Peyer's patch (tissue), 4 donors: Measurements from ENCODE around the gene DNMBP. TPM values are rescaled to one million over a fixed set of nuclear protein-coding genes. Genes with fewer than 3 reads are reported as not detected.

ENCODE experiments used
- DNase-seq, 3 donors: peaks; one replicate each; pipeline ENCODE4 v3.0.0-alpha.2; 2017 to 2019
- H3K27ac ChIP-seq, 4 donors: fragments of 200-600 bp; sonication (generic); one replicate each; pipeline ENCODE4 v1.5.1; 2016 to 2019
- H3K27me3 ChIP-seq, 2 donors: fragments of 200-600 bp; sonication (generic); one replicate each; pipeline ENCODE4 v1.5.1; 2019
- H3K36me3 ChIP-seq, 3 donors: fragments of 200-600 bp; sonication (generic); one replicate each; pipeline ENCODE4 v1.5.1; 2016 to 2019
- H3K4me1 ChIP-seq, 4 donors: fragments of 200-600 bp; sonication (generic); one replicate each; pipeline ENCODE4 v1.5.1; 2016 to 2019
- H3K4me3 ChIP-seq, 4 donors: fragments of 200-600 bp; sonication (generic); 1 replicate in 3 of 4; 2 replicates in 1 of 4; pipeline ENCODE4 v1.5.1; 2016 to 2019; ENCODE audit warnings: mild to moderate bottlenecking in 1 of 4
- H3K9me3 ChIP-seq, 4 donors: fragments of 200-600 bp; sonication (generic); one replicate each; pipeline ENCODE4 v1.5.1; 2016 to 2019; ENCODE audit warnings: mild to moderate bottlenecking in 1 of 4
- POLR2A ChIP-seq, 2 donors: fragments of 450-650 bp; IDR thresholded peaks; one replicate each; pipeline ENCODE4 v1.5.1; 2017; ENCODE audit warnings: antibody characterized with exemption in 2 of 2, mild to moderate bottlenecking in 2 of 2, moderate library complexity in 2 of 2
- total RNA-seq, 4 donors: library from RNA; depleted of rRNA; stranded (reverse); fragments of >200 nt; gene quantifications; one replicate each; pipeline ENCODE4 v1.1.0, GENCODE V29; 2016
- TF ChIP-seq, protein P1 (sequence below), 6 experiments: fragments of 450-650 bp in 4 of 6; fragments of 200-600 bp in 2 of 6; sonication (generic) in 1 of 6; IDR thresholded peaks; one replicate each; pipeline ENCODE4 v1.5.1; 2017 to 2019; ENCODE audit warnings: antibody characterized with exemption in 6 of 6, mild to moderate bottlenecking in 3 of 6, moderate library complexity in 1 of 6

Gene DNMBP, protein sequence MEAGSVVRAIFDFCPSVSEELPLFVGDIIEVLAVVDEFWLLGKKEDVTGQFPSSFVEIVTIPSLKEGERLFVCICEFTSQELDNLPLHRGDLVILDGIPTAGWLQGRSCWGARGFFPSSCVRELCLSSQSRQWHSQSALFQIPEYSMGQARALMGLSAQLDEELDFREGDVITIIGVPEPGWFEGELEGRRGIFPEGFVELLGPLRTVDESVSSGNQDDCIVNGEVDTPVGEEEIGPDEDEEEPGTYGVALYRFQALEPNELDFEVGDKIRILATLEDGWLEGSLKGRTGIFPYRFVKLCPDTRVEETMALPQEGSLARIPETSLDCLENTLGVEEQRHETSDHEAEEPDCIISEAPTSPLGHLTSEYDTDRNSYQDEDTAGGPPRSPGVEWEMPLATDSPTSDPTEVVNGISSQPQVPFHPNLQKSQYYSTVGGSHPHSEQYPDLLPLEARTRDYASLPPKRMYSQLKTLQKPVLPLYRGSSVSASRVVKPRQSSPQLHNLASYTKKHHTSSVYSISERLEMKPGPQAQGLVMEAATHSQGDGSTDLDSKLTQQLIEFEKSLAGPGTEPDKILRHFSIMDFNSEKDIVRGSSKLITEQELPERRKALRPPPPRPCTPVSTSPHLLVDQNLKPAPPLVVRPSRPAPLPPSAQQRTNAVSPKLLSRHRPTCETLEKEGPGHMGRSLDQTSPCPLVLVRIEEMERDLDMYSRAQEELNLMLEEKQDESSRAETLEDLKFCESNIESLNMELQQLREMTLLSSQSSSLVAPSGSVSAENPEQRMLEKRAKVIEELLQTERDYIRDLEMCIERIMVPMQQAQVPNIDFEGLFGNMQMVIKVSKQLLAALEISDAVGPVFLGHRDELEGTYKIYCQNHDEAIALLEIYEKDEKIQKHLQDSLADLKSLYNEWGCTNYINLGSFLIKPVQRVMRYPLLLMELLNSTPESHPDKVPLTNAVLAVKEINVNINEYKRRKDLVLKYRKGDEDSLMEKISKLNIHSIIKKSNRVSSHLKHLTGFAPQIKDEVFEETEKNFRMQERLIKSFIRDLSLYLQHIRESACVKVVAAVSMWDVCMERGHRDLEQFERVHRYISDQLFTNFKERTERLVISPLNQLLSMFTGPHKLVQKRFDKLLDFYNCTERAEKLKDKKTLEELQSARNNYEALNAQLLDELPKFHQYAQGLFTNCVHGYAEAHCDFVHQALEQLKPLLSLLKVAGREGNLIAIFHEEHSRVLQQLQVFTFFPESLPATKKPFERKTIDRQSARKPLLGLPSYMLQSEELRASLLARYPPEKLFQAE (N-terminal part only)
- total RNA-seq = 10 to 100 TPM; 53.6 to 96.0 (median 69.6) TPM

DNA sequence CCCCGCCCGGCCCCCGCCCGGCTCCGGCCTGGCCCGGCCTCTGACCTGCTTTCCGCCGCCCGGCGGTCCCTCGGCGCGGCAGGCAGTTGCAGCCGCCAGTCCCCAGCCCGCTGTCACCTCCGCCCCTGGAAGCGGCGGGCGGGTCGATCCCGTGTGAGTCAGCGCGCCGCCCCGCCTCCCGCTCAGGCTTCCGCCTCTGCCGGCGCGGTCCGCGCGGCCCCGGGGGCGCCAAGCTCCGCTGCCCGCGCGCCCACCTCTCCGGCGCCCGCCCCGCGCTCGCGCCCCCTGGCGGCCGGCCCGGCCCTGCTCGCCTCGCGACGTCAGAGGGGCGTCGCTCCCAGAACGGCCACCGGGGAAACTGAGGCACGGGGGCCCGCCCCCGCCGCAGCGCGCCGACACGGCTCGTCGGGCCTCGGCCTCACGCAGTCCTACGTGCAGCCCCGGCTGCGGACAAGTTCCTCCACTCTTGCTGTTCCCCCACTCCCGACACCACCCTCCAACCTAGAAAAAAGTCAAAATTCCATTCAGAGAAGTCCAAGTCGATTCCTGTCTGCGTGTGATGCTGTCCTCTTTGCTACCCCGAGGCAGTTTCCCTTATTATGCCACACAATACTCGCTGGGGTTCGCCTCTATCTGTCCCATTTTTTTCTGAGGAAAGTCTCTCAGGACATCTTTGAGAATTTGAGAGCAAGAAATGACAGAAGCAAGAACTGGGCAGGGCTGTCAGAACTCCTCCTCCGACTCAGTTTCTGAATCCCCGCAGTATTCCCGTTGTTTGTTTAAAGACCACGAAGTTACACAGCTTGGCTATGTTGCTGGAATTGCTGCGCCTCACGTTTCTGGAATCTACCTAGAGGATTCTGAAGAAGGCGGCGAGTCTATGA lies at the start of gene DNMBP:
DNMBP (minus strand) TSS at position 155 of the 884 bp plus-strand sequence. CDS start 37,823 bp downstream, outside the sequence.
- Histone ChIP-seq H3K36me3 (no peaks in the 10 kb centered on the region), H3K27ac (peak within 1 kb of the TSS; percentile 69 to 96 (median 80)), H3K27me3 (no peaks in the 10 kb centered on the region), H3K9me3 (no peaks in the 10 kb centered on the region), H3K4me3 (peak within 1 kb of the TSS; percentile 73 to 94 (median 87)), H3K4me1 (peaks cover 0 to 39% (median 5%) of the 10 kb centered on the region in 4 donors)
- TF ChIP-seq, protein P1, sequence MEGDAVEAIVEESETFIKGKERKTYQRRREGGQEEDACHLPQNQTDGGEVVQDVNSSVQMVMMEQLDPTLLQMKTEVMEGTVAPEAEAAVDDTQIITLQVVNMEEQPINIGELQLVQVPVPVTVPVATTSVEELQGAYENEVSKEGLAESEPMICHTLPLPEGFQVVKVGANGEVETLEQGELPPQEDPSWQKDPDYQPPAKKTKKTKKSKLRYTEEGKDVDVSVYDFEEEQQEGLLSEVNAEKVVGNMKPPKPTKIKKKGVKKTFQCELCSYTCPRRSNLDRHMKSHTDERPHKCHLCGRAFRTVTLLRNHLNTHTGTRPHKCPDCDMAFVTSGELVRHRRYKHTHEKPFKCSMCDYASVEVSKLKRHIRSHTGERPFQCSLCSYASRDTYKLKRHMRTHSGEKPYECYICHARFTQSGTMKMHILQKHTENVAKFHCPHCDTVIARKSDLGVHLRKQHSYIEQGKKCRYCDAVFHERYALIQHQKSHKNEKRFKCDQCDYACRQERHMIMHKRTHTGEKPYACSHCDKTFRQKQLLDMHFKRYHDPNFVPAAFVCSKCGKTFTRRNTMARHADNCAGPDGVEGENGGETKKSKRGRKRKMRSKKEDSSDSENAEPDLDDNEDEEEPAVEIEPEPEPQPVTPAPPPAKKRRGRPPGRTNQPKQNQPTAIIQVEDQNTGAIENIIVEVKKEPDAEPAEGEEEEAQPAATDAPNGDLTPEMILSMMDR (IDR thresholded peaks at IDR 0.05) = peak; percentile 41 to 77 (median 63)
- TF ChIP-seq POLR2A (IDR thresholded peaks at IDR 0.05) = peak in 1 of 2 donors; percentile 43
- DNase-seq = peak; percentile 78 to 92 (median 91)

DNA sequence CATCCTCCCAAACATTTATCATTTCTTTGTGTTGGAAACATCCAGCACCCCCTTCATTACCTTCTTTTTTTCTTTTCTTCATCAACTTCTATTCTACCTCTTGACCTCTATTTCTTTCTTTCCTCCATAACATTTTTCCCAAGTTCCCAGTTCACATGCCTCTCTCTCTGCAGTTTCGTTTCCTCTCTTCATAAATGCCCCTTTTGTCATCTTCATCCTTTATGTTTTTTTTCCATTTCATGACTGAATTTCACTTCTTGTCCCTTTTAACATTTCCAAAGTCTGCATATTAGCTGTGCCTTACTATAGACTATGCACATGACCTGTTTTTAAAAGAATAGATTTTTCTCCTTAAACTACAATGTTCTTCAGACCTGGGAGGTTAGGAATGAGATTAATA lies 48.2 kb upstream of the DNMBP start:
- no peak for DNase-seq
- H3K36me3 ChIP-seq = no peaks in the 10 kb centered on the region
- H3K9me3 ChIP-seq = no peaks in the 10 kb centered on the region
- H3K27me3 ChIP-seq = no peaks in the 10 kb centered on the region
- TF ChIP-seq, protein P1 (IDR thresholded peaks at IDR 0.05) = no peak
- no peak for TF ChIP-seq POLR2A (IDR thresholded peaks at IDR 0.05)
- no peak overlapping the region for H3K4me3 ChIP-seq
- no peak overlapping the region for H3K27ac ChIP-seq
- H3K4me1 ChIP-seq = no peaks in the 10 kb centered on the region

DNA sequence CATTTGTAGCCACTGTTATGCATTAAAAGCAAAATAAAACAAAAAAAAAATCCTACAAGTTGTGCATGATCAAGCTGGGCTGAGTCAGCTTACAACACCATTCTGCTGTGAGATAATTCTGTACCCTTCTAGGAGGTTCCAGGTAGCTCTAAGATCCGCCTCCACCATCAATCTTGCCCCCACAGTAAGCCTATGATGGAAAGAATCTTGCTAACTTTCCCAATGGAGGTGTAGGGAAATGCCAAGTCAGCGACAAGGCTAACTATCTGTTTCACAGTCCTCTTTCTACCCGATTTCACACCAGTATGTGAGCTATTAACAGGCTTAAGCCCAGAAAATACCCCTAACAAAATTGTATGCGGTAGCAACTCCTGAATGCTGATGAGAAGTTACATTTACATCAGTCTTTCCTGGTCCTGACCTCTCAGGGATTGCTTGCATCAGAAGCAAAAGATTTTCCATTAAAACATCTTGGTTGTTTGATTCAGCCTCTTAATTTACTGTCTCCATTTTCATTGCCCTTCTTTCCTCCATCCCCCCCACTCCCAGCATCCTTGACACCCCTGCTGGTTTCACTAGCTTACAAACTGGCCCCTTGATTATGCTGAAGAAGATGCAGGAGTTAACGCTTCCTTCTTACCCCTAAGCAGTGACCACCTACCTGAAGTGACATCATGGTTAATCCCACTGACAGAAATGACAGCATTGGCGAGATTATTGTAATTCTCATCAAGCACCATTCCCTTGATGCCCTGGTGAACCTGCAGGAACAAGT lies 44.1 kb upstream of the DNMBP start:
- no peak for TF ChIP-seq POLR2A (IDR thresholded peaks at IDR 0.05)
- TF ChIP-seq, protein P1 (IDR thresholded peaks at IDR 0.05) = no peak
- no peak for DNase-seq

DNA sequence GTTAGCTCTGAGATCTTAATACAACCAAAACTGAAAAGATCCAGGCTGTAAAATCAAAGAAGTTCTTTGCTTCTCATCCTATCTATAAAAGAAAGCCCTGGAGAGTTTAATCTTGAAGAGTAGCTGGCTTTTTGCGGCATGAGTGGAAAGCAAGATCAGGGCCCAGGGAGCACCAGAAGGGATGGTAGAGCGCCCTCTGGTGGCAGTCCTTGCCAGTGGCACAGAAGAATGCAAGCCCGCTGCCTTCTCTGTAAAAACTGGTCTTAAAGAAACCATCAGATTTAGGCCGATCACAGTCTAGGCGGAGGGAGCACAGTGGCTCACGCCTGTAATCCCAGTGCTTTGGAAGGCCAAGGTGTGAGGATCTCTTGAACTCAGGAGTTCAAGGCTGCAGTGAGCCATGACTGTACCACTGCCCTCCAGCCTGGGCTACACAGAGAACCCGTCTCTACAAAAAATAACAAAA lies 36.3 kb upstream of the DNMBP start:
- TF ChIP-seq, protein P1 (IDR thresholded peaks at IDR 0.05) = peak; percentile 58 to 96 (median 90)
- no peak for TF ChIP-seq POLR2A (IDR thresholded peaks at IDR 0.05)

More for the DNA sequence above, 44.1 kb upstream of the DNMBP start:
- Histone ChIP-seq H3K4me1 (no peaks in the 10 kb centered on the region), H3K27me3 (no peaks in the 10 kb centered on the region), H3K4me3 (no peak overlapping the region), H3K9me3 (no peaks in the 10 kb centered on the region), H3K36me3 (no peaks in the 10 kb centered on the region), H3K27ac (no peak overlapping the region)

More for the DNA sequence above, 36.3 kb upstream of the DNMBP start:
- DNase-seq = peak; percentile 80 to 94 (median 88)
- H3K9me3 ChIP-seq = no peaks in the 10 kb centered on the region
- H3K4me3 ChIP-seq = no peak overlapping the region
- no peak overlapping the region for H3K27ac ChIP-seq
- H3K36me3 ChIP-seq = no peaks in the 10 kb centered on the region
- H3K4me1 ChIP-seq = peaks cover 0 to 15% (median 3%) of the 10 kb centered on the region in 4 donors
- H3K27me3 ChIP-seq = no peaks in the 10 kb centered on the region
